Measurements from ENCODE around the gene PDZD4. TPM values are rescaled to one million over a fixed set of nuclear protein-coding genes. Genes with fewer than 3 reads are reported as not detected.

PDZD4 gene
- total RNA-seq, 4 donors from 2014 or later = 3.2 to 7.0 (median 4.5) TPM

DNA sequence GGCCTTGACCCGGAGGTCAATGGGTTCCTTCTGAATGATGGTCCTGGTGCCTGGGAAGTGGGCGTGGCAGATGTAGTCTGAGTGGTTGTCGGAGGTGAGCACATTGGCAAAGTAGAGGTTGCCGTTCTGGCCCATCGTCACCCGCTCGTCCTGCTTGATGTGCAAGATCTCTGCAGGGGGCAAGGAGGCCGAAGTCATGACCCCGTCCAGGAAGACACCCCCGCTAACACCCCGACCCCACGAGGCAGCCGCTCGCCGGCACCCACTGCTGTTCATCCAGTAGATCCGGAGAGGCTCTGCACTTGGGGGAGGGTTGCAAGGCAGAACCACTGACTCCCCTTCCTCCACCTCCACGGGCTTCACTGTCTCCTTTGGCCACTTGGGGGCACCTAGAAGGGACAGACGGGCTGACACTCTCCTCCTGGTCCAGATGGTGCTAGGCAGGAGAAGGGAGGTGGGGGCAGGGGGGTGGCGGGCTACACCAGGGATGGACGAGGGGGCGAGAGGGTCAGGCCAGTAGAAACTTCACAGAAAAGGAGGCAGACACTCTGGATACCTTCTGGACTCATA lies 40.5 kb upstream of the PDZD4 start:
- Histone ChIP-seq H3K36me3 (no peaks in the 10 kb centered on the region), H3K27me3 (no peaks in the 10 kb centered on the region), H3K4me1 (no peaks in the 10 kb centered on the region), H3K9me3 (no peaks in the 10 kb centered on the region), H3K27ac (no peak overlapping the region), H3K4me3 (replicated peaks in 1 of 3) (no peak overlapping the region)
- DNase-seq = no peak
- TF ChIP-seq CTCF (IDR thresholded peaks at IDR 0.05) = no peak
- intact Hi-C loops (cut with DNase I) = loop anchor here (10.0 kb wide), 1 partner anchor 64 kb away; the partner anchor contains the start of gene NAA10
- 34 to 68% methylated on average over 4 to 14 of the region's 21 CpGs for WGBS, 2 donors

- Histone ChIP-seq H3K36me3 (no peaks in the 10 kb centered on the region), H3K4me3 (replicated peaks in 1 of 3) (no peak overlapping the region), H3K27ac (no peak overlapping the region), H3K9me3 (no peaks in the 10 kb centered on the region), H3K4me1 (no peaks in the 10 kb centered on the region), H3K27me3 (no peaks in the 10 kb centered on the region)
- no CpG with 5 or more reads among the region's 11 CpGs for WGBS, 2 donors
- TF ChIP-seq POLR2A (IDR thresholded peaks at IDR 0.05) (no peak), CTCF (IDR thresholded peaks at IDR 0.05) (no peak)
- DNase-seq = no peak
- intact Hi-C loops (cut with DNase I) = loop anchor here (10.0 kb wide), 1 partner anchor 65 kb away; the partner anchor contains the start of gene NAA10
Observed at GRCh38 chrX:153870288-153870690, 39.9 kb upstream of the PDZD4 start.

DNA sequence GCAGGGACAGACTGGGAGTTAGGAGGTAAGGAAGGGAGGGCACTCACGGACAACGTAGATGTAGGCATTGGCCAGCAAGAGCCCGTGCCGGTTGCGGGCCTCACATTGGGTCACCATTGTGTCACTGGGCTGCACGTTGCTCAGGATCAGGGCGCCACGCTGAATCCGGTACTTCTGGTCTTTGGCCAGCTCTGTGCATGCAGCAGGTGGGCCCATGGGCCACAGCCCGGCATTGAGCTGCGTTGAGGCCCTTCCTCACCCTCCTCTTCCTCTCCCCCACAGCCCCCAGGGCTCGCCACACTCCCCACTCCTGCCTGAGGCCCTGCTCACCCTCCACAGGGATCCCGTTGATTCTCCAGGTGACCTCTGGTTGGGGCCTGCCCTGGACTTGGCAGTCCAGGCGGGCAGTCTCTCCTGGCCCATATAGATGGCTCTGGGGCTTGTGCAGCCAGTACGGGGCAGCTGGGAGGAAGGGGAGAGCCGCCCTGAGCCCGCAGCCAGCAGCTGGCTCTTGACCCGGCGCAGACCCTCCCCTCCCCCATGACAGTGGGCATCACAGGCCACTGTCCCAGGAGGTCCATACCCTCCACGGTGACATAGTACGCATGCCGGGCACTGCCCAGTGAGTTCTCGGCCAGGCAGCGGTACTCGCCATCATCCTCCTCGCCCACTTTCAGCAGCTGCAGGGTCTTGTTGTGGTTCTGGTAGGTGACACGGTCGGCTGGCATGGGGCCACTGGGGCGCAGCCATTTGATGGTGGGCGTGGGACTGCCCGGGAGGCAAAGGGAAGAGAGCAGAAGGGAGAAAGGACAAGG lies 39.3 kb upstream of the PDZD4 start:
- H3K27ac ChIP-seq = no peak overlapping the region
- H3K36me3 ChIP-seq = no peaks in the 10 kb centered on the region
- no peak for DNase-seq
- intact Hi-C loops (cut with DNase I) = loop anchor here (10.0 kb wide), 1 partner anchor 65 kb away; the partner anchor contains the start of gene NAA10
- H3K9me3 ChIP-seq = no peaks in the 10 kb centered on the region
- no peaks in the 10 kb centered on the region for H3K4me1 ChIP-seq
- TF ChIP-seq CTCF (IDR thresholded peaks at IDR 0.05) (no peak), POLR2A (IDR thresholded peaks at IDR 0.05) (no peak)
- WGBS, 2 donors = 90 to 100% methylated on average over 3 to 13 of the region's 31 CpGs
- no peak overlapping the region for H3K4me3 ChIP-seq (replicated peaks in 1 of 3)
- H3K27me3 ChIP-seq = no peaks in the 10 kb centered on the region

DNA sequence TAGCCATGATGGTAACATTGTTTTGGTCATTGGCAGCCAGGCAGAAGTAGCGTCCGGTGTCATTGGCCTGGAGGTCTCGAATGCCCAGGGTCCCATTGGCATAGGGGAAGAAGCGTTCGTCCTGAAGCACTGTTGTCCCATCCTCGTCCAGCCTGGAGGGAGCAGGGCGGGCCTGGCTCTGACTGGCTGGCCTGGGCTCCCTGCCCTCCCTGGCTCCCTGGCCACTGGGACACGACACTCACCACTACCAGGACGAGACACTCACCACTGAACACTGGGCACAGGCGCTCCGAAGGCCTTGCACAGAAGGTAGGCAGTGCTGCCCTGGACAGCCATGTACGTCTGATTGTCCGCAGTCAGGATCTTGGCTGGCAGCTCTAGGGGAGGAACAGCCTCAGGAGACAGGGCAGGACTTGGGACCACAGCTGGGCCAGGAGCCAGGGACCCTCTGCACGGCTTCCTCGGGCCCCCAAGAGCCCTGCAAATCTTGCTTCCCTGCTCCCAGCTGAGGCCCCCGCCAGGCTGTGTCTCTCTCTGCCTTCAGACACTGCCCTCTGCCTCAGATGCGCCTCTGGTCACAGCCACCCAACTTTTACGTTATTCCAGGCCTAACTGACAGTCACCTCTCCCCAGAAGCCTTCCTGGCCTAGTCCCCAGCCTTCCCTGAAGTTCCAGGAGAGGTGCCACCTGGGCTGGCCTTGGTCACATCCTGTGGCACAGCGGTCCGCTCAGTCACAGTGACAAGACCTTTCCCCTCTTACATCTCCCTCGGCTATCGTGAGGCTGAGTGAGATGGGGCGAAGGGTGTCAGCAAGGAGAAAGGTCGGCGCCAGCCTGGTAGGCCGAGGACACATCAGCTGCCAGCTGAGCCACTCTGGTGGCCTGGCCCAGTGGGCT lies 38.5 kb upstream of the PDZD4 start:
- WGBS, 2 donors = 87 to 93% methylated on average over 3 to 11 of the region's 26 CpGs
- H3K4me1 ChIP-seq = no peaks in the 10 kb centered on the region
- H3K4me3 ChIP-seq (replicated peaks in 1 of 3) = no peak overlapping the region
- H3K27me3 ChIP-seq = no peaks in the 10 kb centered on the region
- no peak for DNase-seq
- TF ChIP-seq CTCF (IDR thresholded peaks at IDR 0.05) (no peak), POLR2A (IDR thresholded peaks at IDR 0.05) (no peak)
- no peaks in the 10 kb centered on the region for H3K36me3 ChIP-seq
- no peaks in the 10 kb centered on the region for H3K9me3 ChIP-seq
- H3K27ac ChIP-seq = no peak overlapping the region
- intact Hi-C loops (cut with DNase I) = no loop called here

Measured in thyroid gland (tissue), 4 donors.